ENCODE data around the gene PDCD11. TPM values are rescaled to one million over a fixed set of nuclear protein-coding genes. Genes with fewer than 3 reads are reported as not detected.

The PDCD11 gene
- polyA plus RNA-seq, 6 donors from 2014 or later = 5.0 to 16.0 (median 9.4) TPM

DNA sequence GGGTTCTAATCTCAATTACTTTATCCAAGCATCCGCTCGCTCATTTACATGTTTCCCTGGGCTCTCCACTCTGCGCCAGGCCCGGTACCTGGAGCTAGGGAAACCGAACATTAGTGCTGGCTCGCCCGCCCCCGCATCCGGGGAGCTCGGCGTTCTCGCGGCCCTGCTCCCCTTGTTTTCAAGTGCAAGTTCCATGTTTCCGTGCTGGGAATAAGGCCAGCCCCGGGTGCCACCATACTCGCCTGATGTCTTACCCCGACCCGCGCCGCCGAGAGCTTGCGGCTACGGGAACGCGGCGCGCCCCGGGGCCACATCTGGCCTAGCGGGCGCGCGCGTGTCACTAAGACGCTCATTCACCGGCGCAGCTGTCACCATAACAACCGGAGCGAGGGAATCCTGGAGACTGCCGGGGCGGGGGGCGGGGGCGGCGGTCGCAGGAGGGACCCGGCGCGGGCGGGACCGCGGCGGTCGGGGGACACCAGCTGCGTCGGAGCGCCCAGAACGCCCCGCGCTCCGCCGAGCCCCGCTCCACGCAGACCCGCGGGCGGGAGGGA lies 97.0 kb downstream of the PDCD11 start, which contains the start of gene NEURL1:
Gene NEURL1, plus strand, starts transcription at position 344 of the 554 bp plus-strand sequence. CDS start 683 bp downstream, outside the sequence.
- H3K27ac Mint-ChIP-seq = peak within 1 kb of the TSS in 3 of 6 donors; percentile 37 to 80 (median 80)
- H3K9me3 Mint-ChIP-seq = no peaks in the 10 kb centered on the region
- H3K27me3 Mint-ChIP-seq = peaks cover 34 to 63% (median 59%) of the 10 kb centered on the region in 3 donors
- ATAC-seq (ENCODE audit: low read depth in 2 of 2) = peak; percentile 14 to 18
- DNase-seq = no peak
- no peaks in the 10 kb centered on the region for H3K36me3 Mint-ChIP-seq
- H3K4me3 Mint-ChIP-seq = peak within 1 kb of the TSS; percentile 62 to 86 (median 78)
- peaks cover 23 to 37% (median 36%) of the 10 kb centered on the region in 3 donors for H3K4me1 Mint-ChIP-seq

DNA sequence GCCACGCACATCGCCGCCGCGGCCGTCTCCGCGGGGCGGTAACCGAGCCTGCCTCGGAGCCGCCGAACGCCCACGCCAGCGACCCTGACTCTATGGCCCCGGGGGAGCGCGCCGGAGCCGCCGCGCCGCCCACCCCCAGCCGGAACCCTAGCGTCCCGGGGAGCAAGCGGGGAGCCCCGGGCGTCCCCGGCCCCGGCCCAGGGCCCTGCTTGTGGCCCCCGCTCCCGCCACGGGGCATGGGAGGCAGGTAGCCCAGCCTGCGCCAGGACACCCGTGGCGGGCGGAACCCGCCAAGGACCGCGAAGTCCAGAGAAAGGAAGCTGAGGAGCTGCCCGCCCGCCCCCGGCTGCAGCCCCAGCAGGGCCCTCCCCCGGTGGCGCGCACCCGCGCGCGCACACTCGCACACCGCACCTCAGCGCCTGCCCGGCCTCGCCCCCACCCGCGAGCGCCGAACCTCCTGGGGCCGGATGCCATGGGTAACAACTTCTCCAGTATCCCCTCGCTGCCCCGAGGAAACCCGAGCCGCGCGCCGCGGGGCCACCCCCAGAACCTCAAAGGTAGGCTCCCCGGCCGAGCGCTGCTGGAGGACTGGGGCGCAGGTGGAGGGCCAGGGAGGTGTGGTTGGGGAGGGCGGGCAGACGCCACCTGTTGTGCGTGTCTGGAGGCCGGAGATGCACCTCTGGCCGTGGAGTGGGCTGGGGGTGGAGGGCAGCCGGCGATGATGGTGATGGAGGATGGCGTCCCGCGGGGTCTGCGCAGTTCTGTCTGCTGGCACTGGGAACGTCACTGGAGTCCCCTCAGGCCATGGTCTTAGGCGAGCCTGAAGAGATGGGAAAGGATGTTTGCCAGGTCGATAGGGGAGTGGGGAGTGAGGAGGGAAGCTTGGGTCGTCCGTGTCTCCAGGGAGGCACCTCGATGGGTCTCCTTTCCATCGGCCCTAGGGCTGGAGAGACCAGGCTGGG lies 97.8 kb downstream of the PDCD11 start:
- Mint-ChIP-seq H3K4me1 (peaks cover 23 to 37% (median 36%) of the 10 kb centered on the region in 3 donors), H3K36me3 (no peaks in the 10 kb centered on the region), H3K27ac (no peak overlapping the region), H3K9me3 (no peaks in the 10 kb centered on the region), H3K27me3 (peaks cover 42 to 67% (median 67%) of the 10 kb centered on the region in 3 donors), H3K4me3 (peak overlapping the region; percentile 52 to 83 (median 74))
- DNase-seq = no peak
- peak; percentile 9 to 26 for ATAC-seq (ENCODE audit: low read depth in 2 of 2)

DNA sequence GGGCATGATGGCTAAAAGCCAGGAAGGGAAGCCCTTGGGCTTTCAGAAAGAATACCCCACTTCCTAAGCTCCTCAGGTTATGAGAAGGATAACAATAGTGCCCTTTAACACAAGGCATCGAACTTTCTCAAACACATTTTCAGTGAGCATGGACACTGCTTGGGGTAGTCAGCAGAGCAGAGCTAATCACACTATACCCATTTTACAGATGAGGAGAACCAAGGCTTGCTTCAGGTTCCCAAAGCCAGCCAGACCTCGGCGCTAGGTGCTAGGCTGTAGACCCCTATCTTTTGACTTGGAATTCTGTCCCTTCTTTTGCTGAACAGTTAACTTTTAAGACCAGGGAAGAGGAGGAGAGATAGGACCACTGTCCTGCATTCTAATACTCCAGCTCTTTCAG lies 98.9 kb downstream of the PDCD11 start:
- Mint-ChIP-seq H3K4me1 (peaks cover 18 to 32% (median 28%) of the 10 kb centered on the region in 3 donors), H3K27me3 (peaks cover 48 to 71% (median 70%) of the 10 kb centered on the region in 3 donors), H3K36me3 (no peaks in the 10 kb centered on the region), H3K27ac (no peak overlapping the region), H3K4me3 (peak overlapping the region; percentile 52 to 78 (median 68)), H3K9me3 (peaks cover 0 to 2% (median 0%) of the 10 kb centered on the region in 7 donors)
- DNase-seq (no peak), ATAC-seq (ENCODE audit: low read depth in 2 of 2) (no peak)

Other genes starting within 250 kb of the PDCD11 start
- 10 to 100 TPM; 49.2 to 68.2 (median 61.9) TPM for gene NT5C2, start 203.4 kb upstream of the PDCD11 start, polyA plus RNA-seq (ENCODE audit: low read depth in 6 of 6)
- gene RPEL1, start 150.7 kb upstream of the PDCD11 start, polyA plus RNA-seq (ENCODE audit: low read depth in 6 of 6) = not detected
- gene INA, start 119.5 kb upstream of the PDCD11 start, polyA plus RNA-seq (ENCODE audit: low read depth in 6 of 6) = not detected
- gene PCGF6, start 45.5 kb upstream of the PDCD11 start, polyA plus RNA-seq (ENCODE audit: low read depth in 6 of 6) = 10 to 100 TPM in 2 of 6 donors, 1 to 10 TPM in 4; 7.9 to 12.2 (median 9.1) TPM
- 1 to 10 TPM; 3.4 to 5.3 (median 4.2) TPM for gene TAF5, start 28.6 kb upstream of the PDCD11 start, polyA plus RNA-seq (ENCODE audit: low read depth in 6 of 6)
- gene ATP5MK, start 151 bp upstream of the PDCD11 start, polyA plus RNA-seq (ENCODE audit: low read depth in 6 of 6) = 100 to 1,000 TPM; 364 to 441 (median 409) TPM
- gene CALHM2, start 55.7 kb downstream of the PDCD11 start, polyA plus RNA-seq (ENCODE audit: low read depth in 6 of 6) = 1 to 10 TPM in 2 of 6 donors, under 1 TPM in 3, not detected in 1; 0.39 to 2.3 (median 1.00) TPM
- gene CALHM1, start 62.3 kb downstream of the PDCD11 start, polyA plus RNA-seq (ENCODE audit: low read depth in 6 of 6) = not detected
- gene CALHM3, start 82.6 kb downstream of the PDCD11 start, polyA plus RNA-seq (ENCODE audit: low read depth in 6 of 6) = not detected
- gene NEURL1, start 97.1 kb downstream of the PDCD11 start, polyA plus RNA-seq (ENCODE audit: low read depth in 6 of 6) = under 1 TPM; 0.21 to 0.83 (median 0.33) TPM

All from naive B cell (primary cell).